Measurements from ENCODE around the gene FGF3. TPM values are rescaled to one million over a fixed set of nuclear protein-coding genes. Genes with fewer than 3 reads are reported as not detected.

The FGF3 gene
- polyA plus RNA-seq, 1 donor from 2014 or later = 3.7 TPM

GRCh38 chr11:69815973-69816372 is 3.2 kb downstream of the FGF3 start:
- H3K27me3 ChIP-seq (ENCODE audit: insufficient read depth, low read depth, low read length) = peaks cover 52% of the 10 kb centered on the region
- H3K79me2 ChIP-seq (replicated peaks; ENCODE audit: insufficient read depth, low read length) = peaks cover 4% of the 10 kb centered on the region
- H3K9me2 ChIP-seq (ENCODE audit: insufficient read depth, low read length) = no peaks in the 10 kb centered on the region
- no peak overlapping the region for H3K27ac ChIP-seq (ENCODE audit: low read length)
- H3K9me3 ChIP-seq (ENCODE audit: low read length) = no peaks in the 10 kb centered on the region
- H3K4me3 ChIP-seq (ENCODE audit: low read length) = no peak overlapping the region
- H3K4me2 ChIP-seq (ENCODE audit: low read length) = no peak overlapping the region
- H3F3A ChIP-seq (ENCODE audit: insufficient read depth, low read length, poor library complexity, severe bottlenecking) = no peaks in the 10 kb centered on the region
- H3K36me3 ChIP-seq (ENCODE audit: insufficient read depth, low read length) = no peaks in the 10 kb centered on the region
- no peak overlapping the region for H2AFZ ChIP-seq (ENCODE audit: low read depth, low read length)
- no peak overlapping the region for H3K9ac ChIP-seq (ENCODE audit: low read length)
- H4K20me1 ChIP-seq (ENCODE audit: insufficient read depth) = no peaks in the 10 kb centered on the region
- TF ChIP-seq SMC3 (conservative IDR thresholded peaks at IDR 0.05; ENCODE audit: poor library complexity) (no peak), EZH2 (IDR thresholded peaks at IDR 0.05; ENCODE audit: borderline replicate concordance, insufficient read depth, low read length, poor library complexity, severe bottlenecking) (no peak), CTCF (IDR thresholded peaks at IDR 0.05; ENCODE audit: poor library complexity, severe bottlenecking) (no peak), POLR2AphosphoS5 (IDR thresholded peaks at IDR 0.05) (no peak), EP300 (conservative IDR thresholded peaks at IDR 0.05; ENCODE audit: poor library complexity, severe bottlenecking) (no peak), MXI1 (conservative IDR thresholded peaks at IDR 0.05; ENCODE audit: poor library complexity, severe bottlenecking) (no peak), RAD21 (conservative IDR thresholded peaks at IDR 0.05) (no peak), REST (IDR thresholded peaks at IDR 0.05; ENCODE audit: borderline replicate concordance) (no peak), TAF1 (IDR thresholded peaks at IDR 0.05; ENCODE audit: low read depth) (no peak)

- peaks cover 4% of the 10 kb centered on the region for H3K79me2 ChIP-seq (replicated peaks; ENCODE audit: insufficient read depth, low read length)
- H3K27me3 ChIP-seq (ENCODE audit: insufficient read depth, low read depth, low read length) = peaks cover 41% of the 10 kb centered on the region
- H3F3A ChIP-seq (ENCODE audit: insufficient read depth, low read length, poor library complexity, severe bottlenecking) = no peaks in the 10 kb centered on the region
- H3K36me3 ChIP-seq (ENCODE audit: insufficient read depth, low read length) = no peaks in the 10 kb centered on the region
- H3K4me3 ChIP-seq (ENCODE audit: low read length) = no peak overlapping the region
- H3K27ac ChIP-seq (ENCODE audit: low read length) = no peak overlapping the region
- TF ChIP-seq SMC3 (conservative IDR thresholded peaks at IDR 0.05; ENCODE audit: poor library complexity) (no peak), TAF1 (IDR thresholded peaks at IDR 0.05; ENCODE audit: low read depth) (no peak), EP300 (conservative IDR thresholded peaks at IDR 0.05; ENCODE audit: poor library complexity, severe bottlenecking) (no peak), POLR2AphosphoS5 (IDR thresholded peaks at IDR 0.05) (no peak), RAD21 (conservative IDR thresholded peaks at IDR 0.05) (no peak), REST (IDR thresholded peaks at IDR 0.05; ENCODE audit: borderline replicate concordance) (no peak), EZH2 (IDR thresholded peaks at IDR 0.05; ENCODE audit: borderline replicate concordance, insufficient read depth, low read length, poor library complexity, severe bottlenecking) (no peak), CTCF (IDR thresholded peaks at IDR 0.05; ENCODE audit: poor library complexity, severe bottlenecking) (no peak), MXI1 (conservative IDR thresholded peaks at IDR 0.05; ENCODE audit: poor library complexity, severe bottlenecking) (no peak)
- no peak overlapping the region for H3K9ac ChIP-seq (ENCODE audit: low read length)
- no peaks in the 10 kb centered on the region for H4K20me1 ChIP-seq (ENCODE audit: insufficient read depth)
- H3K9me3 ChIP-seq (ENCODE audit: low read length) = no peaks in the 10 kb centered on the region
- no peak overlapping the region for H3K4me2 ChIP-seq (ENCODE audit: low read length)
- H3K9me2 ChIP-seq (ENCODE audit: insufficient read depth, low read length) = no peaks in the 10 kb centered on the region
- no peak overlapping the region for H2AFZ ChIP-seq (ENCODE audit: low read depth, low read length)
Measured at GRCh38 chr11:69814902-69815301, 4.3 kb downstream of the FGF3 start.

Data from neural cell (in vitro differentiated cells).